ENCODE measurements around the gene GNG4.

GRCh38 chr1:235642011-235642942 lies 7.3 kb downstream of the GNG4 start:
- no peak for TF ChIP-seq POLR2AphosphoS5 (IDR thresholded peaks at IDR 0.05)
- TF ChIP-seq CTCF (IDR thresholded peaks at IDR 0.05) = no peak
